ENCODE data around the gene ORAI3.

ORAI3 gene

GRCh38 chr16:31003744-31004143 lies 54.9 kb downstream of the ORAI3 start:
- no peak for TF ChIP-seq POLR2A (IDR thresholded peaks at IDR 0.05; ENCODE audit: low read depth, low read length)
- FAIRE-seq (no peak), DNase-seq (ENCODE audit: insufficient read length, low spot score) (no peak)

Measured in H54 (cell line).